COLO668 (cell line): Measurements from ENCODE around the gene MED13L.
"Not testable (repeated sequence)": the region's sequence is repeated elsewhere in the genome, so short reads cannot be mapped to it uniquely, and the experiment has no call there.

ENCODE experiments used
- DNase-seq: peaks from one replicate; lab custom pipeline; 2025; ENCODE audit not compliant: unreplicated experiment; lab: John Stamatoyannopoulos, UW

Gene MED13L

GRCh38 chr12:116136340-116136739 is 141.2 kb downstream of the MED13L start:
- DNase-seq, result no peak

DNA sequence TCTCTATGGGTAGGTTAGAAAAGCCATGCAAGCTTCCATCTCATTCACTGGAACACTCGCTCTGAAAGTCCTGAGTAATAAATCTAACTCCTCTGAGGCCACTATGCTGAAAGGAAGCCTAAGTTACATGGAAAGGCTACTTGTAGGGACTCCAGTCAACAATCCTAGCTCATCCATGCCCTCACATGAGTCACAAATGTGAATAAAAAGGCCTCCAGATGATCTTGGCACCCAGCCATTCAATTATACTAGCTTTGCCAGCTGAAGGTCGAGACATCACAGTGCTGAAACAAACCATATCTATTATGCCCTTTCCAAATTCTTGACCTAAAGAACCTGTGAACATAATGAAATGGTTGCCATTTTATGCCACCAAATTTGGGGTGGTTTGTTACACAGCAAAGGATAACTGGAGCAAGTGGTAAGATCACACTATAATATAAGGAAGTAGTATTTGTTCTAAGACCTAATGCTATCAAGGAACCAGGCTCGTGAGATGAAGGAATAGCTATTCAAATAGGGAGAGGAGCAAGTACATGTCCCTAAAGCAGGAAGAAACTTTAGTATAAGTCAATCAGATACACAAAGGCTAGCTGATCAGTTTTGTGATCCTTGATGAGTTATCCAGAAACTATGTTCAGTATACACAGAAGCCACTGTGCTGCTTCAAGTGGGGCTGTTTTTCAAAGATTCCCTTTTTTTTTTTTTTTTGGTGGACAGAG is 142.1 kb downstream of the MED13L start:
- DNase-seq, result peak; percentile 52

DNA sequence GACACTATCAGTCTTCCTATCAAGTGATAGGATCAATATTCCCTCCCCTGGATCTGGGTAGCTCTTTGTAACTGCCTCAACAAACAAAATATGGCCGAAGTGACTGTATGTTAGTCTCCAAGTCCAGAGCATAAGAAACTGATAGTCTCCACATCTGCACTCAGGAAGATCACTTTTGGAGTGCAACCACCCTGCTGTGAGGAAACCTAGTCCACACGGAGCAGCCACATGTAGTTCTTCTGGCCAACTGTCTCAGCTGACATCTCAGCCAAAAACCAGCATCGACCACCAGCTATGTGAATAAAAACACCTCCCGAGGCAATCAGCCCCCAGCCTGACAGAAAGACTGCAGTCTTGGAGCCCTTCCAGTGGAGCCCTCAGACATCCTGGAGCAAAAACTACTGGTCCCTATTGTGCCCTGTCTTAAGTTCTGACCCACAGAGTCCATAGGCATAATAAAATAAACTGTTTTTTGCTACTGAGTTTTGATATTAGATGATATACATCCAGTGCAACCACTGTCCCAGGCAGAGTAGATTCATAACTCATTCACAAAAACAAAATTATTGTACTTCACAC is 143.8 kb downstream of the MED13L start:
- DNase-seq, result no peak

DNA sequence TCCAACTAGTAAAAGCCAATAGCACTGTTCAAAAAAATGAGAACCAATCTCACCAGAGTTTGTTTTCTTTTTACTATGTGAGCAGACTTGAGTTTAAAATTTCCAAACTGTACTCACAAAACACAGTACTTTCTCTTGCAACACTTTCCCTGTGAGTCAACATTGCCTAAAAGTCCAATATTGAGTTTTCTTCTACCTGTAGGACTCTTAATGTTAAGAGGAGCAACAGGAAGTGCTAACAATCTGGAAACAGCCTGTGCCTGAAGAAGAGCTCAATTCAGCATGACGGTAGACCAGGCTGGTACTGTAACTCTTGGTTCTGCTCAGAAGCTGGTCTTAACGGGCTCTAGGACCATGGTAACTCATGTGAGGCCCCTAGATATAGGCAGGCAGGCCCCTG is 144.3 kb downstream of the MED13L start:
- DNase-seq, result no peak

- not testable (repeated sequence) for DNase-seq
Measured at GRCh38 chr12:116131987-116132386, 145.5 kb downstream of the MED13L start.

GRCh38 chr12:116131176-116131575 is 146.3 kb downstream of the MED13L start:
- no peak for DNase-seq

GRCh38 chr12:116130431-116130830 is 147.1 kb downstream of the MED13L start:
- DNase-seq, result no peak

DNA sequence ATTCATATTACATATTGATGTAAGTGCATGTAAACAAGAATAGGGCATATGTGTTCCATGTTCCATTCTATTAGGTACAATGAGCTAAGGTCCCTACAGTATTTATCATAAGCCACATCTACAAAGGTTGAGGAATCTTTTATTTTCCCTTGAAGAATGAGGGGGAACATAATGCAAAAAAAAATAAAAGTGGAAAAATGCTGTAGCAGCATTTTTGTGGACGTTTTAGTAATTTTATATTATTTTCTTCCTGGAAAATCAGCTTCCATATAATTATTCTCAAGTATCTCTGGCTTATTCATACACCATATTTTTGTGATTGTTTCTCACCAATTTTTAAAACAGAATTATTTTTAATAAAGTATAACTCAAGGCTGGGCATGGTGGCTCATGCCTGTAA is 148.7 kb downstream of the MED13L start:
- DNase-seq, result no peak

DNA sequence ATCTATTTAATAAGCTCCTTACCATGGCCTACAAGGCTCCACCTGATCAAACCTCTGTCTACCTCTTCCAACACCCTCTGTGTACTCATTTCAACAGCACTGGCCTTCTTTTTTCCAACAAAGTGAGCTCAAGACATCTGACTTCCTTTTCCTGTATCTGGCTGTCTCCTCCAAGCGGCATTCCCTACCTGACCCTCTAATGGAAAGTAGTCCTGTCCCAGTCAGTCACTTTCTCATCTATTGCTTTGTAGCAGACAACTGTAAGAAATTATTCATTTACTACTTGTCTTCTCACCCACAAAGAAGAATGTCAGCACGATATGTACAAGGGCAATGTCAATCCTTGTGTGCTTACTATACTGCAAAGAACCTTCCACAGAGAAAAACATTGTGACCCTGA is 149.6 kb downstream of the MED13L start:
- DNase-seq, result no peak

DNA sequence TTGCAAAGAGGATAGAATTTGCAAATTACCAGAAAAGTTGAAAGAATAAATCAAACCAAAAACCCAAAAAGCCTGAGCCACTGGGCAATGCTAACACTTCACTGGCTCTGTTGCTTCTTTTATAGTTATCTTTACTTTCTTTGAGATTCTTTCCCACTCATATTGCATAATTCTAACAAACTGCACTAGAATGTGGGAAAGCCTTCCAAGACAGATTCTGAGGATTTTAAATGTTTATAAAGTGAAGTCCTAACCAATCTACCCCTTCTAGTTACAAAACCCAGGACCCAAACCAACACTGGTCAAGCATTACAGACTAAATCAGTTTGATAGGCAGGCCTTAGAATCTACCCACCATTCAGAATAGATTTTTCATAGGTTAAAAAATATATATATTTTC is 150.9 kb downstream of the MED13L start:
- DNase-seq, result no peak

DNA sequence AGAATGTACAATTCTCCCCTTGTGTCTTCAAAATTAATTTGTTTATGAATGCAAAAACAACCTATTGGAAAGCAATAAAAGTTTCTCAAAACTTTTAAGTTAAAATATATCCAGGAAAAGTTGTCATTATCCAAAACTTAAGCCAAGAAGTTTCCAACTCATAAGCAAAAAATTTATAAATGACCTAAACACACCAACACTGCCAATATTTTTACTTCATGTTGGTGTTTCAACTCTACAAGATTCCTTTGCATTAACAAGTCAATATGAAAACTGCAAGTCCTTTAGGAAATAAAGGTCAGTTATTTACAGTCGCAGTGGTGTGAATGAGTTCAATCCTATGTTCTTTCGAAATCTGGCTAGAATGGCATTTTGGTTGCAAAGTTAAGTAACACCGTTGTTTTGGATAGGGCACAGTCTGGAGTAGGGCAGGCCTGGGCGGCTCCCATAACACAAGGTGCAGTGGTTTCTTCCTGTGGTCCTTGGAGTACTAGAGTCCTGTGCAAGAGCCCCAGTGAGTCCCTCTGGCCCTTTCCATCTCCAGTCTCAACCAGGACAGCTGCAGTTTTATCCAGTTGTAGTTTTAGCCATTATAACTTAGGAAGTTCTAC is 151.4 kb downstream of the MED13L start:
- no peak for DNase-seq

- no peak for DNase-seq
Measured at GRCh38 chr12:116125084-116125483, 152.4 kb downstream of the MED13L start.

GRCh38 chr12:116123451-116124258 is 153.8 kb downstream of the MED13L start:
- DNase-seq, result peak; percentile 66

GRCh38 chr12:116122628-116123027 is 154.9 kb downstream of the MED13L start:
- no peak for DNase-seq

DNA sequence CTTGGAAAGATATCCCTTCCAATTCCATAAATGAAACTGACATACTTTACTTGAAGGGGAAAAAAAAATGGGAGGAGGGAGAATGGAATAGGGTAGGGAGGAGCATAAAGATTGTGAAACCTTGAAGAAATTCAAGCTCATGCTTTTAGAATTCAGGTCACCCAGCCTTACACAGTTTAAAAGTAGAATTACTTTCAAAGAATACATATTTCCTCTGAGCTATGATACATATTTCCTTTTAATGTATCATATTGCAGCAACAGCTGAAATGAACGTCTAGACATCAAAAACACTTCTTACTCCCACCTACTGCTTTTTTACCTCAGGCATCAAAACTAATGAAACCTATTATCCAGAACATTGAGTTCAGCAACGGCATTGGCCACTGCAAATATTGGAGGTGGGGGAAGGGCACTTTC is 156.0 kb downstream of the MED13L start:
- no peak for DNase-seq

DNA sequence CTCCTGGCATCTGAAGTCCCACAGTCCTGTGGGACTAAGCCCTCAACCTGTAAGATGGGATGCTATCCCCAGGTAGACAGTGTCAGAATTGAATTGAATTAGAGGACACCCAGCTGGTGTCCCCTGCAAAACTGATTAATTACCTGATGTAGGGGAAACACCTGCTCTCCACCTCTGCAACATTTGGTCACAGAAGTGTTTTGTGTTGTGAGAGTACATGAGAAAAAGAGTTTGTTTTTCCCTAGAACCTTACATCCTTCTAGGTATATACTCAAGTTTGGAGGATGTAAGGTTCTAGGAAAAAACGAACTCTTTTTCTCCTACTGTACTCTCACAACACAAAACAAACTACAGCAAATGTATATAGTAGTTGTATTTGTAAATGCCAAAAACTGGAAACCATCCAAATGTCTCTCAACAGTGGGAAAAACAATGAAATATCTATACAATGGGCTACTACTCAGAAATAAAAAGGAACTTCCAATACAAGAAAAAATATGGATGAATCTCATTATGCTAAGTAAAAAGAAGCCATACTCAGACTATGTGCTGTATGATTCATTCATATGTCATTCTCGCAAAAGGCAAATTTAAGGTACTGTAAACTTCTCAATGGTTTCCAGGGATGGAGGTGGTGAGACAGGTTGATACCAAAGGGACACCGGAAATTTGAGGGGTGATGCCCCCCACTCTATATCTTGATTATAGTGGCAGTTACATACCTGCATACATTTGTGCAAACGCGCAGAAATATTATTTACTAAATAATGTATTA is 160.7 kb downstream of the MED13L start:
- peak; percentile 7 for DNase-seq

DNA sequence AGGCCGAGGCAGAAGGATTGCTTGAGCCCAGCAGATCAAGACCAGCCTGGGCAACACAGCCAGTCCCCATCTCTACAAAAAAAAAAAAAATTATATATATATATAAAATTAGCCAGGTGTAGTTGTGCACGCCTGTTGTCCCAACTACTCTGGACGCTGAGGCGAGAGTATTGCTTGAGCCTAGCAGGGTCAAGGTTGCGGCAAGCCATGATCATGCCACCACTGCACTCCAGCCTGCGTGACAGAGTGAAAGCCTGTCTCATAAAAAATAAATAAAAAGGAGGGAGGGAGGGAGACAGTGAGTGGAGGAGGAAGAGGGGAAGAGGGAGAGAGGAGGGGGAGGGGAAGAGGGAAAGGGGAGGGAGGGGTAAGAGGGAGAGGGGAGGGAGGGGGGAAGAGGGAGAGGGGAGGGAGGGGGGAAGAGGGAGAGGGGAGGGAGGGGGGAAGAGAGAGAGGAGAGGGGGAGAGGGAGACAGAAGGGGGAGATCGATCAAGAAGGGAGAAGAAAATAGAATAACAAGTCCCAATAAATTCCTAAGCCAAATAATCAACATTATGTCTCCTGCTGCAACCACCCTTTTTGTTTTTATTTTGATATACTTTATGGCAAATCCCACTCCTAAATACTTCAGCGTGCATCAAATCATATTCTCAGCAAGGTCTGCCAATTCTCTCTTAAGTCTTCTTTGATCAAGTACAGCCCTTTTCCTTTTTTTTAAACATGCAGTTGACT is 163.9 kb downstream of the MED13L start:
- DNase-seq, result no peak

GRCh38 chr12:116106870-116107269 is 170.6 kb downstream of the MED13L start:
- no peak for DNase-seq

DNA sequence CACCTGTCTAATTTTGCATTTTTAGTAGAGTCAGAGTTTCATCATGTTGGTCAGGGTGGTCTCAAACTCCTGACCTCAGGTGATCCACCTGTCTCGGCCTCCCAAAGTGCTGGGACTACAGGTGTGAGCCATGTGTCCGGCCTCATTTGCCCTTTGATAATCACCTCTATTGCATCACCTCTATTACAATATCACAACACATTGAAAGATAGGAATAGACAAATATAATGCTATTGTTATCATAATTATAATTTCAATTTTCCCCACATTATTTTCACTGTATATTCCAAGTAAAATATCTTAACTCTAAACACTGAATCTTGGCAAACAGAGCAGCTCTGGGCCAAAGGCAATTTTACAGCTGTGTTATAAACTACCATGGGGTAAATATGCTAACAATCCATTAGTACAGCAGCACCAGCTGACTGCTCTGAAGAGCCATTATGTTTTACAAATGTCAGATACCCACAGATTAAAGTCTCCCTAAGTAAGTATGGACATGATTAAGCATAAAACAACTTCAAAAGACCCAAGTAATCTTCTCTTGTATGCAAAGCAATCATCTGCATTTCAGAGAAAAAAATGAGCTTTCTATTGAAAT is 173.2 kb downstream of the MED13L start:
- no peak for DNase-seq

DNA sequence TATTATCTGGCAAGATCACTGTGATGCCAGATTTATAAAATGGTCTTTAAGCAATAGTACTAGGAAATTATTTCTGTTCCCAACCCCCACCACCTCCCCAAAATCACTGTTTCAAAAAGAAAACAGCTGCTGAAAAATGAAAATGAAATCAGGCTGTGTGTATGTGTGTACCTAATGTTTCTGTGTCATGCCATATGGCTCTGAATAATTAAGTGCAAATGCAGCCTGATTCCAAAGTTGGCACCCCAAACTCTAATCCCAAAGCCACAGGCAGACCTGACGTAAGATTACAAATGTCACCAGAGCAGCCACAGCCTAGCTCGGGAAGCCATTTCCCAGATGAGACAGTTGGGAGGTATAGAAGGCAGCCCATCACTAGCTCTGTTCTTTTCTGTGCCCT is 175.5 kb downstream of the MED13L start:
- DNase-seq, result no peak
